OCI-LY7 (cell line): ENCODE data around the gene AGBL1. TPM values are rescaled to one million over a fixed set of nuclear protein-coding genes. Genes with fewer than 3 reads are reported as not detected.

Source experiments
- BruUV-seq: library from RNA; stranded (reverse); fragments of 400-500 nt; replicated peaks from 2 replicates; lab custom pipeline; 2021; lab: Mats Ljungman, UMichigan
- CTCF ChIA-PET: fragments of 300-600 bp; sonication (Branson Sonifier 250); formaldehyde crosslinking; loops from one replicate; lab custom pipeline; 2022; ENCODE audit warnings: antibody characterized with exemption; ENCODE audit not compliant: unreplicated experiment; lab: Charles Lee
- POLR2A ChIA-PET: fragments of 300-600 bp; sonication (Branson Sonifier 250); formaldehyde crosslinking; loops from one replicate; lab custom pipeline; 2022; ENCODE audit warnings: antibody characterized with exemption; lab: Charles Lee
- DNase-seq: peaks from one replicate; pipeline ENCODE4 v3.0.0-alpha.2; 2015; ENCODE audit warnings: low spot score
- H2AFZ ChIP-seq: fragments of 200-600 bp; sonication (generic), shearing (Covaris generic); 2 replicates; pipeline ENCODE4 v1.6.1; 2014; ENCODE audit warnings: mild to moderate bottlenecking, antibody characterized with exemption, low read length, moderate library complexity
- H3K27ac ChIP-seq: fragments of 200-600 bp; sonication (generic); 2 replicates; pipeline ENCODE4 v1.5.1; 2014; ENCODE audit warnings: mixed run types, low read depth, mild to moderate bottlenecking, moderate library complexity, low read length, inconsistent platforms; ENCODE audit not compliant: poor library complexity, severe bottlenecking
- H3K36me3 ChIP-seq: fragments of 200-600 bp; sonication (generic); 2 replicates; pipeline ENCODE4 v1.6.1; 2014; ENCODE audit warnings: mild to moderate bottlenecking, antibody characterized with exemption, low read length, moderate library complexity, mixed read lengths; ENCODE audit not compliant: insufficient read depth
- H3K4me1 ChIP-seq: fragments of 200-600 bp; sonication (generic); 2 replicates; pipeline ENCODE4 v1.5.1; 2014; ENCODE audit warnings: mild to moderate bottlenecking, low read length; ENCODE audit not compliant: insufficient read depth, poor library complexity, severe bottlenecking
- H3K4me2 ChIP-seq: fragments of 200-600 bp; sonication (generic); 2 replicates; pipeline ENCODE4 v1.6.1; 2014; ENCODE audit warnings: mild to moderate bottlenecking, low read length
- H3K4me3 ChIP-seq: fragments of 200-600 bp; sonication (generic); 2 replicates; pipeline ENCODE4 v1.5.1; 2014; ENCODE audit warnings: mild to moderate bottlenecking, low read depth, low read length; ENCODE audit not compliant: poor library complexity, severe bottlenecking
- H3K79me2 ChIP-seq: fragments of 200-600 bp; sonication (generic); 2 replicates; pipeline ENCODE4 v1.6.1; 2016; ENCODE audit warnings: low read depth, mild to moderate bottlenecking, low read length, moderate library complexity, mixed read lengths; ENCODE audit not compliant: insufficient read depth
- H3K9me2 ChIP-seq: fragments of 200-600 bp; sonication (generic); 2 replicates; pipeline ENCODE4 v1.6.1; 2016; ENCODE audit warnings: mild to moderate bottlenecking, low read length, mixed read lengths; ENCODE audit not compliant: insufficient read depth
- H3K9me3 ChIP-seq: fragments of 200-600 bp; sonication (generic); 2 replicates; pipeline ENCODE4 v1.6.1; 2014; ENCODE audit warnings: mild to moderate bottlenecking, mixed run types, low read length, mixed read lengths
- H4K20me1 ChIP-seq: fragments of 200-600 bp; sonication (generic); 2 replicates; pipeline ENCODE4 v1.6.1; 2014; ENCODE audit warnings: mild to moderate bottlenecking, antibody characterized with exemption, low read length, moderate library complexity, mixed read lengths; ENCODE audit not compliant: insufficient read depth
- CTCF ChIP-seq: fragments of 200-600 bp; sonication (generic); conservative IDR thresholded peaks from 2 replicates; pipeline ENCODE4 v1.5.1; 2014; ENCODE audit warnings: mild to moderate bottlenecking, antibody characterized with exemption, low read length, moderate library complexity, mixed read lengths
- EZH2phosphoT487 ChIP-seq: fragments of 200-600 bp; sonication (generic); IDR thresholded peaks from 2 replicates; pipeline ENCODE4 v1.6.1; 2018; ENCODE audit warnings: low read depth, borderline replicate concordance, mild to moderate bottlenecking, mixed run types, antibody characterized with exemption, low read length, moderate library complexity, mixed read lengths
- intact Hi-C: fragments of 100-400 bp; cut with micrococcal nuclease; formaldehyde crosslinking; loops from one replicate; pipeline ENCODE4 v1.10.0; 2022; ENCODE audit not compliant: unreplicated experiment
- total RNA-seq, 2 experiments: library from RNA; depleted of rRNA in 1 of 2; stranded (reverse); fragments of >200 nt in 1 of 2; shearing (Covaris generic) in 1 of 2; gene quantifications; 2 replicates each; pipeline ENCODE4 v1.2.3, GENCODE V29; 2014 to 2022

AGBL1 gene
- total RNA-seq, 2 experiments from 2014 or later, result not detected

DNA sequence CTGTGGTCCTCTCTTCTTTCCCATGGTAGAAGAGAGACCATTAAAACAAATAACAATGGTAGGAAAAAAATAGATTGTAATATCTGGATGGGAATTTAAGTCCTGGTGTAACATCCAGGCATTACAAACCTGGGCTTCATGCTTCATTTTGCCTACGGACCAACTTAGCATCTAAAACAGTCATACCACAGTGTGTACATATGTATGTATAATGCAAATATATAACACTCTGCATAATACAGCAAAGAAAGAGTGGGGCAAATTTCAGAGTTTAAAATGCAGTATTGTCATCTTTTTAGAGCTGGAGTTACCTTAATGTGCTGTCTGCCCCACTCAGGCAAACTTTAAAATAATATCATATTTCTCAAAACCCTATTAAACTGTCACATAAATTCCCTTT, 298.2 kb downstream of the AGBL1 start:
- no peaks in the 10 kb centered on the region for H3K9me2 ChIP-seq
- H2AFZ ChIP-seq, result no peak overlapping the region
- POLR2A ChIA-PET, result no interaction called here
- no peaks in the 10 kb centered on the region for H3K4me1 ChIP-seq
- H3K79me2 ChIP-seq, result no peaks in the 10 kb centered on the region
- no peak overlapping the region for H3K4me3 ChIP-seq
- CTCF ChIA-PET, result no interaction called here
- no peaks in the 10 kb centered on the region for H3K9me3 ChIP-seq
- H3K36me3 ChIP-seq, result no peaks in the 10 kb centered on the region
- no peaks in the 10 kb centered on the region for H4K20me1 ChIP-seq
- no peak for DNase-seq
- BruUV-seq, result no TSS peak
- H3K27ac ChIP-seq, result no peak overlapping the region
- no peak overlapping the region for H3K4me2 ChIP-seq
- TF ChIP-seq CTCF (no peak), EZH2phosphoT487 (no peak)
- intact Hi-C loops, result no loop called here

GRCh38 chr15:86382341-86382740, 302.7 kb downstream of the AGBL1 start:
- Histone ChIP-seq H3K27ac (no peak overlapping the region), H3K36me3 (no peaks in the 10 kb centered on the region), H3K4me2 (no peak overlapping the region), H4K20me1 (no peaks in the 10 kb centered on the region), H3K4me3 (no peak overlapping the region), H2AFZ (no peak overlapping the region), H3K9me3 (no peaks in the 10 kb centered on the region), H3K4me1 (no peaks in the 10 kb centered on the region), H3K79me2 (no peaks in the 10 kb centered on the region), H3K9me2 (no peaks in the 10 kb centered on the region)
- intact Hi-C loops, result loop anchor here (10.0 kb wide), 1 partner anchor 62 kb away; no protein-coding TSS in a partner anchor
- POLR2A ChIA-PET, result interaction anchor here (0.7 kb wide), 1 partner anchor 76 kb away, joined by 4 read pairs; no protein-coding TSS in a partner anchor
- BruUV-seq, result no TSS peak
- CTCF ChIA-PET, result no interaction called here
- TF ChIP-seq EZH2phosphoT487 (no peak), CTCF (no peak)
- no peak for DNase-seq

GRCh38 chr15:86383611-86384010, 303.9 kb downstream of the AGBL1 start:
- no peaks in the 10 kb centered on the region for H3K4me1 ChIP-seq
- no peaks in the 10 kb centered on the region for H3K36me3 ChIP-seq
- ChIA-PET POLR2A (no interaction called here), CTCF (no interaction called here)
- TF ChIP-seq CTCF (no peak), EZH2phosphoT487 (no peak)
- H3K79me2 ChIP-seq, result no peaks in the 10 kb centered on the region
- H4K20me1 ChIP-seq, result no peaks in the 10 kb centered on the region
- no peaks in the 10 kb centered on the region for H3K9me2 ChIP-seq
- H3K9me3 ChIP-seq, result no peaks in the 10 kb centered on the region
- no peak for DNase-seq
- H3K4me3 ChIP-seq, result no peak overlapping the region
- BruUV-seq, result no TSS peak
- H3K27ac ChIP-seq, result no peak overlapping the region
- H3K4me2 ChIP-seq, result no peak overlapping the region
- intact Hi-C loops, result loop anchor here (10.0 kb wide), 1 partner anchor 61 kb away; no protein-coding TSS in a partner anchor
- no peak overlapping the region for H2AFZ ChIP-seq
